GM11168 (cell line): ENCODE data around the gene CENPP.

ENCODE experiments used
- in situ Hi-C: fragments of 300-500 bp; cut with MboI; formaldehyde crosslinking; loops from one replicate; pipeline ENCODE4 v1.12.0; 2022; ENCODE audit warnings: low sequenced_read_pairs; ENCODE audit not compliant: unreplicated experiment

Gene CENPP

GRCh38 chr9:92467511-92467910 lies 141.8 kb downstream of the CENPP start:
- in situ Hi-C loops, result no loop called here

DNA sequence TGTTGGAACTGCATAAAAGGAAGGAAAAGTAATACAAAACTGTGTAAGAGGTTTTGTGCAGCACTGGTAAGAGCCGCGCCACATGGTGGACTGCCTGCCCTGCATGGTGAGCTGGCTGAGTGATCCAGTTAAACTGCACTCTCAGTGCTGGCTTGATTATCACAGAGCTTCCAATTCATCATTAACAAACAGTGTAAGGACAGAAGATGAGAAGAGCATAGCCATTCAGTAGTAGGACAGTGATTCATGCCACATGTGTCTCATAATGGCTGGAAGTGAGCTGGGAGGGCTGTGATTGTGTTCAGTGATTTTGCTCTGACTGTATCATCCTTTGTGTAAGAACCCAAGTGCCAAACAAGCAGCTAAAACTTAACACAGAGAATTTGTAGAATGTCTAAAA lies 142.5 kb downstream of the CENPP start:
- in situ Hi-C loops, result no loop called here

GRCh38 chr9:92474587-92474986 lies 148.8 kb downstream of the CENPP start:
- in situ Hi-C loops, result no loop called here

- in situ Hi-C loops, result no loop called here
Measured at GRCh38 chr9:92476962-92477361, 151.2 kb downstream of the CENPP start.

- in situ Hi-C loops, result no loop called here
Measured at GRCh38 chr9:92478783-92479182, 153.0 kb downstream of the CENPP start.

GRCh38 chr9:92479346-92479745 lies 153.6 kb downstream of the CENPP start:
- in situ Hi-C loops, result no loop called here

GRCh38 chr9:92480291-92480771 lies 154.6 kb downstream of the CENPP start:
- in situ Hi-C loops, result no loop called here

DNA sequence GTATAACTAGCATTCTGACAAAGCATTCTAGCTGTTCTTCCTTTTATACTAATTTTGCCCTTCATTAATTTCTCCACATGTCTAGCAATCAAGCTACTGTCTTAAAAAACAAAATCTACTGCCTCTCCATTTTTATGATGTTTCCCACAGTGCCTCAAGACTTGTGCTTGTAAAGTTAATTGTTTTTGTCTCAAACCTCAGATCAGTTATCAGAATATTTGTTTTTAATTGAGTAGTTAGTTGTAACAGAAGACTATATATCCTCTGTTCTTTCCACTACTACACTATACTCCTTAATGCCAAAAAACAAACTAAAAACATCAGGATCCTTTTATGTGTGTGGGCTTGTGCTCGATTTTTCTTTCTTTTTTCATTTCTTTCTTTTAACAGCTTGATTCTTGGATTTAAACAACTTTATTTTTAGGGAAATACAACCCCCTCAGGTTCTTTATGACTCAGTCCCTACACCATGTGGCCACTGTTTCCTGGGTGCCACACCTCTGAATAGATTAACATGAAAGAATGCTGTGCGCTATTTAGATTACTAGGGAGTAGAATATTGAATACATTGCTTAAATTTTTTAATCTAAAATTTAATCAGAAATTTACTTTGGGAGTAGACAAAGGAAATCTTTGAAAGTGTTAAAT lies 155.4 kb downstream of the CENPP start:
- in situ Hi-C loops, result no loop called here

DNA sequence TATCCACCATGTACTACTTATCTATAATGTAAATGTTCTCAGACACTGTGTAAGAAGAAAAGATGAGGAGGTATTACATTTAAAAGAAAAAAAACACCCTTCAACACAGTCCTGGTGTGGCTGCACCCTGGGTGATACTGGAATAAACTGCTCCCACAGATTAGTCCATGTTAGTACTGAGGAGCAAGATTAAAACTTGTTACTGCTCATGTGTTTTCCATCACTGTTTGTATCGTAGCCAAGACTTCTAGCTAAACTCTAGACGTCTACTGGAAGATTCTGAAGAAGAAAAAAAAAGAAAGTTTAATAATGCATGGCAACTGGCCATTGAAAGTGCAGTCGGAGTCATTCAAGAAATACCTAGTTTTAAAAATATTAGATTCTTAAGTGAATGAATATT lies 156.6 kb downstream of the CENPP start, which contains the start of gene ASPN:
Gene ASPN (minus strand): TSS at position 178 of the 400 bp plus-strand sequence.
- in situ Hi-C loops, result no loop called here

DNA sequence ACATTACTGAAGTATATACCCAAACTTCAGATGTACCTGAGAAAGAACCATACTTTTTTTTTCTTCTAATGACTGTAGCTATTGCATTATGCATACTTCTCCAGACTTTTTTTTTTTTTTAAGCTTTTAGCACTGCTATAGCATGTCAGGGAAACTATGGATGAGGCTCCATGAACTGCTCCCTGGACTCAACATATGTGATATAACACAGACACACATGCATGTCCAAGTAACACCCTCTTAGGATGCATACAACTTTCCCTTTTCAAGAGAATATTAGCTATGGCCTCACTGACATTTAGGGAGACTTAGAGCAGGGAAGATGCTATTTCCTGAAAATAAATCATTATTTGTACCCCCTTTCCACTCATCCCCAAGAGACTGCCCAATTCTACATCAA lies 157.1 kb downstream of the CENPP start:
- in situ Hi-C loops, result no loop called here

DNA sequence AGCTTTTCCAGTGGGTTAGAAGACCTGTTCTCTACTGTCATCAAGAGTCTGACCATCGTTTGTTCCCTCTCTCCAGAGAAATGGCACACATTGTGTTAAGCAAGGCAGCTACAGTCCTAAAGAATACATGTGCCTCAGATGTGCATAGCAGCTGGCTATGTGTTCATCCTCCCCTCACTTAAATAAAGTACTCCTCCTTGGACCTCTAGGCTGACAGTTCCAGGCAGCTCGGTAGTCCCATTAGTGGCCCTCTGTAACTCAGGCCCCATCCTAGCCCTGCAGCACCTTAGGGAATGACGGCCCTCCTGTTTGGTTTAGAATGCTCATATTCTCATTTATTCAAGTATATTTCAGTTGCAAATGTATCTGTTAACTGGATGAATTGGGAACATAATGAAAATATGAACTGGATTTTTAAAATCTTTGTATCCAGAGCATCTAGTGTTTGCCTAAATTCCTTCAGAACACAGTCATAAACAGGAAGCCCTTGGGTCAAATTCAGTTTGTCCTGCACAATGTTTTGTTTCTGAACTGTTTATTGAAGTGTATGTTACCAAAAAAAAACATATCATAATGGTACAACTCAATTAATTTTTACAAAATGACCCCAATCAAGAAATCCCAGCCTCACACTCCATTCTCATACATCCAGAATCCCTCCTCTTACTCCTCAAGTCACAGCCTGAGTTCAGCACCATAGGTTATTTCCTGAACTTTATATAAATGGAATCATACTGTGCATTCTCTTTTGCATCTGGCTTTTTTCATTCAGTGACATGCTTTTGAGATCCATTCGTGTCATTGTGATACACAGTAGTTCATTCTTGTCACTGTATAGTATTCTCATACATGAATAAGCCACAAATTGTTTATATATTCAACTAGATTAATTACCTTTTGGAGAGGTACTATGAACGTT lies 158.1 kb downstream of the CENPP start:
- in situ Hi-C loops, result no loop called here

DNA sequence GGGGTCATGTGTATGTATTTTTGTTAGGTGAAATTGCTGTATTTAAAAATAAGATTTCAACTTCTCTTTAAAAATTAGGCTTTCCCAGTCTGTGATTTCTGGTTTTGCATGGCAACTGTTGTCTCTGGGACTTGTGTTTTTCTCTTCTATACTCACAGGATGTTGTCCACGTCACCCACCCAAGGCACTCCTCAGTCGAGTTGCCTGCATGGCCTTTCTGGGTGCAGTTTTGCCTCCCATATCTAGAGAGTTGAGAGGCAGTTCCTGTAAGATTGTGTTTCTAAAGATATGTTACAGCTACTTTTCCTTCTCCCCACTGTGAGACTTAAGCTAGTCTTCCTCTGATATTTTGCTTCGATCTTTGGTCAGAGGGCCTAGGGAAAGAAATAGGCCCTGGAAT lies 158.8 kb downstream of the CENPP start:
- in situ Hi-C loops, result no loop called here

- in situ Hi-C loops, result no loop called here
Measured at GRCh38 chr9:92486371-92486770, 160.6 kb downstream of the CENPP start.

GRCh38 chr9:92488681-92489550 lies 163.2 kb downstream of the CENPP start:
- in situ Hi-C loops, result no loop called here

GRCh38 chr9:92492781-92493401 lies 167.1 kb downstream of the CENPP start:
- in situ Hi-C loops, result no loop called here

GRCh38 chr9:92493749-92494387 lies 168.1 kb downstream of the CENPP start:
- in situ Hi-C loops, result no loop called here

- in situ Hi-C loops, result no loop called here
Measured at GRCh38 chr9:92494856-92495255, 169.1 kb downstream of the CENPP start.

DNA sequence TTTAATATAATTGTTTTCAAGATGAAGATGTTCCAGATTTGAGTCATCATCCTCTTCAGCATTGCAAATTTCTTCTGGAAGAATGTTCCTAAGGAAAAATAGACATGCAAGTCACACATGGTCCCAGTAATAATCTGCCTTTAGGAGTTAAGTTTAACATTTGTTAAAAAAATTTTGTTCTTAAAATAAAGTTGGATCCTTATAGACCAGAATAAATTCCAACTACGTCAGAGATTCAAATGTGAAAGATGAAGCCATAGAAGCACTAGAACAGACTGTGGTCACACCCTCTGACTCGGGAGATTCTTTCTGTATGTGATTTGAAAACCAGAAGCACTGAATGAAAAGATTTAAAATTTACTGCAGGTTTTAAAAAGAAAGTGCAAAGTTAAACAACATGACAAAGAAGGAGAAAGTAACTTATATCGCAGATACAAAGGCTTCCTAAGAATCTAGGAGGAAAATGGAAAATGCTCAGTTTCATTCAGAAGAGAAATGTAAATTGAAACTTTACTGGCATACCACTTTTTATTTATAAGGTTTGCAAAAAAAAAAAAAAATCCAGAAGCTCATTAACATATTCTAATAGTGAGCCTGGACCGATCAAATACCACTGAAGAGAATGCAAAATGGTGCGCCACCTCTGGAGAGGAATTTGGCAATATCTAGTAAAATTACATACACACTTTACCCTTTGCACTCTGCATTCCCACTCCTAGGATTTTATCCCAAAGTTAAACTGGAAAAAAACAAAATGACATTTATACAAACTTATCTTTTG lies 170.8 kb downstream of the CENPP start:
- in situ Hi-C loops, result no loop called here

DNA sequence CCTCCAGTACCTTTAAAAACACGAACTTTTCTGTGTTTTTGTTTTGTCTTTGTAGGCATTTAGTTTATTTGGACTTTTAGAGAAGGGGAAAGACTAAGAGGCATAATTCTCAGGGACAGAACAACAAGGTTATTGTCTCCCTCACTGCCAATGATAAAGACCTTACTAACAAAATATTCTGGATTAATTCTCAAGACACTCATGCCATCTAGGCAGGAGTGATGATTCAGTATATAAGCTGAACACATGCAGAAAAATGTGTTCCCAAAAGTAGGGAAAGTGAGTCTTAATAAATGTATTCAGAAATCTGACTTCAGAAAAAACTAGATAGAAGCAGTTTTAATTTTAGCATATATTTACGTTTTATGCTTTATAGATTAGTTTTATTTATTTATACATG lies 173.9 kb downstream of the CENPP start:
- in situ Hi-C loops, result loop anchor here (25.0 kb wide), 1 partner anchor 288 kb away; no protein-coding TSS in a partner anchor
